Trophoblast cell (in vitro differentiated cells and primary cell): ENCODE measurements around the gene CEP250.

ENCODE experiments used
- DNase-seq, 2 donors: peaks; one replicate each; pipeline ENCODE4 v3.0.0-alpha.2; 2016
- H2AFZ ChIP-seq: 2 replicates; pipeline ENCODE4 v1.6.1; 2013; ENCODE audit warnings: low read length, moderate library complexity, mild to moderate bottlenecking; ENCODE audit not compliant: insufficient read depth, poor library complexity
- H2AK5ac ChIP-seq: 2 replicates; pipeline ENCODE4 v1.6.1; 2013; ENCODE audit warnings: mild to moderate bottlenecking, low read length
- H2BK120ac ChIP-seq: 2 replicates; pipeline ENCODE4 v1.6.1; 2013; ENCODE audit warnings: low read length, mild to moderate bottlenecking, moderate library complexity; ENCODE audit not compliant: insufficient read depth, poor library complexity
- H2BK12ac ChIP-seq: 2 replicates; pipeline ENCODE4 v1.6.1; 2013; ENCODE audit warnings: mild to moderate bottlenecking, low read length, moderate library complexity
- H2BK5ac ChIP-seq: 2 replicates; pipeline ENCODE4 v1.6.1; 2013; ENCODE audit warnings: low read length, low read depth, moderate library complexity, mild to moderate bottlenecking; ENCODE audit not compliant: poor library complexity
- H3K14ac ChIP-seq: 2 replicates; pipeline ENCODE4 v1.6.1; 2013; ENCODE audit warnings: mild to moderate bottlenecking, low read length
- H3K18ac ChIP-seq: 2 replicates; pipeline ENCODE4 v1.6.1; 2013; ENCODE audit warnings: mild to moderate bottlenecking, low read length
- H3K23ac ChIP-seq: 2 replicates; pipeline ENCODE4 v1.6.1; 2013; ENCODE audit warnings: low read length
- H3K27ac ChIP-seq: 2 replicates; pipeline ENCODE4 v1.5.1; 2013; ENCODE audit warnings: low read depth, mild to moderate bottlenecking, inconsistent platforms, low read length, moderate library complexity
- H3K27me3 ChIP-seq: 2 replicates; pipeline ENCODE4 v1.6.1; 2013; ENCODE audit warnings: inconsistent platforms, mild to moderate bottlenecking, low read length, moderate library complexity; ENCODE audit not compliant: insufficient read depth
- H3K36me3 ChIP-seq, 2 experiments: 1 replicate in 1 of 2; 2 replicates in 1 of 2; pipeline ENCODE4 v1.6.1; 2013; ENCODE audit warnings: low read length in 2 of 2, mild to moderate bottlenecking in 2 of 2, moderate library complexity in 1 of 2; ENCODE audit not compliant: insufficient read depth in 2 of 2, control insufficient read depth in 1 of 2
- H3K4ac ChIP-seq: 2 replicates; pipeline ENCODE4 v1.6.1; 2013; ENCODE audit warnings: low read depth, mild to moderate bottlenecking, low read length, moderate library complexity
- H3K4me1 ChIP-seq, 2 experiments: 1 replicate in 1 of 2; 2 replicates in 1 of 2; pipeline ENCODE4 v1.6.1; 2013; ENCODE audit warnings: low read length in 2 of 2, mild to moderate bottlenecking in 2 of 2, moderate library complexity in 1 of 2; ENCODE audit not compliant: insufficient read depth in 2 of 2, control insufficient read depth in 1 of 2
- H3K4me2 ChIP-seq: 2 replicates; pipeline ENCODE4 v1.6.1; 2013; ENCODE audit warnings: inconsistent platforms, mild to moderate bottlenecking, low read length, moderate library complexity
- H3K4me3 ChIP-seq: 2 replicates; pipeline ENCODE4 v1.5.1; 2013; ENCODE audit warnings: mild to moderate bottlenecking, low read depth, low read length, inconsistent platforms
- H3K79me1 ChIP-seq: one replicate; pipeline ENCODE4 v1.6.1; 2013; ENCODE audit warnings: low read length
- H3K79me2 ChIP-seq: 2 replicates; pipeline ENCODE4 v1.6.1; 2013; ENCODE audit warnings: low read length, mild to moderate bottlenecking; ENCODE audit not compliant: control insufficient read depth, insufficient read depth, poor library complexity
- H3K9ac ChIP-seq: 2 replicates; pipeline ENCODE4 v1.6.1; 2013; ENCODE audit warnings: mild to moderate bottlenecking, low read length
- H3K9me3 ChIP-seq: 2 replicates; pipeline ENCODE4 v1.6.1; 2013; ENCODE audit warnings: low read depth, mild to moderate bottlenecking, control low read depth, inconsistent platforms, low read length; ENCODE audit not compliant: insufficient read depth
- H4K12ac ChIP-seq: 2 replicates; pipeline ENCODE4 v1.6.1; 2013; ENCODE audit warnings: low read depth, mild to moderate bottlenecking, low read length, moderate library complexity
- H4K8ac ChIP-seq: 2 replicates; pipeline ENCODE4 v1.6.1; 2013; ENCODE audit warnings: low read depth, mild to moderate bottlenecking, low read length, moderate library complexity
- H4K91ac ChIP-seq: one replicate; pipeline ENCODE4 v1.6.1; 2013; ENCODE audit warnings: low read depth, mild to moderate bottlenecking, low read length, moderate library complexity
- WGBS: extraction: QIAGEN DNeasy Blood & Tissue Kit; methylation state at CpG from one replicate; pipeline ENCODE4 v1.1.7; 2013; ENCODE audit warnings: missing lambda C conversion rate; ENCODE audit not compliant: insufficient read length, insufficient coverage; ENCODE audit errors: extremely low coverage; 5-methylcytosine and 5-hydroxymethylcytosine counted together

CEP250 gene

DNA sequence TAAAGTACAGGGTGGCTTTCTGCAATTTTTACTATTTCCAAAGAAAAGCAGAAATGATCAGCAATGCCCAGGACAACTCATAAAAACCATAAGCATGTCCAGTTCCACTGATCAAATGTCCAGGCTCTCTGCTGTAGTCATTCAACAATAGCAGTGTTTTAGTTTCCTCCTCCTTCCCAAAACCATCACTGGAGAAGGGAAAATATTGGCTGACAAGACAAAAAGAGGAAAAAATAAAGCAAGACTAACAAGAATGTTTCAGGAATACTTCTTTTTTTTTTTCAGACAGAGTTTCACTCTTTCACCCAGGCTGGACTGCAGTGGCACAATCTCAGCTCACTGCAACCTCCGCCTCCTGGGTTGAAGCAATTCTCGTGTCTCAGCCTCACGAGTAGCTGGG, 45.9 kb upstream of the CEP250 start:
- Histone ChIP-seq H3K4me2 (no peak overlapping the region), H3K79me2 (no peaks in the 10 kb centered on the region), H3K9ac (no peak overlapping the region), H3K9me3 (no peaks in the 10 kb centered on the region), H3K23ac (no peak overlapping the region), H4K91ac (no peak overlapping the region), H3K4me3 (no peak overlapping the region), H4K8ac (no peak overlapping the region), H3K27me3 (no peaks in the 10 kb centered on the region), H3K4ac (no peak overlapping the region), H3K14ac (no peak overlapping the region), H3K36me3 (peaks cover 11 to 17% of the 10 kb centered on the region in 2 experiments), H3K18ac (no peak overlapping the region), H3K79me1 (peaks cover 7% of the 10 kb centered on the region), H2AK5ac (no peak overlapping the region), H2BK12ac (no peak overlapping the region), H2BK5ac (no peak overlapping the region), H4K12ac (no peak overlapping the region), H2BK120ac (no peak overlapping the region), H2AFZ (no peak overlapping the region), H3K27ac (no peak overlapping the region), H3K4me1 (peaks cover 0 to 2% of the 10 kb centered on the region in 2 experiments)
- DNase-seq = no peak
- no CpG with 5 or more reads among the region's 3 CpGs for WGBS

DNA sequence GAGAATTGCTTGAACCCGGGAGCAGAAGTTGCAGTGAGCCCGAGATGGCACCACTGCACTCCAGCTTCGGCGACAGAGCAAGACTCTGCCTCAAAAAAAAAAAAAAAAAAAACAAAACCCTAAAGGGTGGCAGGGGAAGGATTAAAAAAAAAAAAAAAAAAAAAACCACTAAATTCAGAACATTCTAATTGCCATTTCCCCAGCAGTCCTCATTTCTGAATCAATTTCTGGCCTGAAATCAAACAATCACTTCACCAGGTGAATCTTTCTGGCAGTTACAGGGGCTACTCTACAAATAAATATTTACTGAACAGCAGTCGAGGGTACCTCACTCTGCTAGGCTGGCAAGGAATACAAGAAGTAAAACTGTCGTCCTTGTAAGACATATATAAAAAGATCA, 44.8 kb upstream of the CEP250 start:
- Histone ChIP-seq H3K79me2 (no peaks in the 10 kb centered on the region), H3K79me1 (peaks cover 7% of the 10 kb centered on the region), H3K9ac (no peak overlapping the region), H3K4me3 (no peak overlapping the region), H3K4me2 (no peak overlapping the region), H3K18ac (no peak overlapping the region), H2BK12ac (no peak overlapping the region), H2BK5ac (no peak overlapping the region), H2BK120ac (no peak overlapping the region), H3K14ac (no peak overlapping the region), H2AFZ (no peak overlapping the region), H3K4me1 (peaks cover 0 to 2% of the 10 kb centered on the region in 2 experiments), H4K12ac (no peak overlapping the region), H3K27me3 (no peaks in the 10 kb centered on the region), H3K4ac (no peak overlapping the region), H4K91ac (no peak overlapping the region), H4K8ac (no peak overlapping the region), H2AK5ac (no peak overlapping the region), H3K23ac (no peak overlapping the region), H3K27ac (no peak overlapping the region), H3K9me3 (no peaks in the 10 kb centered on the region), H3K36me3 (peaks cover 11 to 17% of the 10 kb centered on the region in 2 experiments)
- no CpG with 5 or more reads among the region's 6 CpGs for WGBS
- no peak for DNase-seq

DNA sequence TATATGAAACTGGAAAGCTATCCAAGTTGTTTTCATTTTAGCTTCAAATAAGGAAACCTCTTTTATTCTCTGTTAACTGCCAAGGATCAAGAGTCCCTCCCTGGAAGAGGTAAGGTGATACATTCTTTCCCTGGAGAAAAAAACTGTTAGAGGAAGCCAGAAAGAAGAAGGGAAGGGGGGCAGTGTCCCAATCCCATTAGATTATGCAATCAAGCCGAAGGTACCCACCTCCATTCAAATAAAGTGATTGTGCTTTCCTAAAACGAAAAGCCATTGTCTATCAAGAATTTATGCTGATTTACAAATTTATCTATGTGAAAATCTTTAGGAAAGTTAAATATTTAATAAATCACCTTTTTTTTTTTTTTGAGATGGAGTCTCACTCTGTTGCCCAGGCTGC, 34.1 kb upstream of the CEP250 start:
- H2BK12ac ChIP-seq = no peak overlapping the region
- H4K91ac ChIP-seq = no peak overlapping the region
- H3K27ac ChIP-seq = no peak overlapping the region
- H3K27me3 ChIP-seq = no peaks in the 10 kb centered on the region
- H3K4me2 ChIP-seq = no peak overlapping the region
- no CpG with 5 or more reads among the region's 2 CpGs for WGBS
- no peak overlapping the region for H3K18ac ChIP-seq
- no peak overlapping the region for H3K9ac ChIP-seq
- H3K4me3 ChIP-seq = no peak overlapping the region
- H3K4me1 ChIP-seq = no peaks in the 10 kb centered on the region
- no peak overlapping the region for H2BK120ac ChIP-seq
- no peak overlapping the region for H3K14ac ChIP-seq
- H4K8ac ChIP-seq = no peak overlapping the region
- no peak overlapping the region for H2BK5ac ChIP-seq
- H3K79me1 ChIP-seq = no peaks in the 10 kb centered on the region
- no peak overlapping the region for H2AFZ ChIP-seq
- H3K4ac ChIP-seq = no peak overlapping the region
- H3K79me2 ChIP-seq = no peaks in the 10 kb centered on the region
- no peak overlapping the region for H4K12ac ChIP-seq
- H3K36me3 ChIP-seq = no peaks in the 10 kb centered on the region
- H3K9me3 ChIP-seq = no peaks in the 10 kb centered on the region
- no peak overlapping the region for H2AK5ac ChIP-seq
- DNase-seq = no peak
- no peak overlapping the region for H3K23ac ChIP-seq

DNA sequence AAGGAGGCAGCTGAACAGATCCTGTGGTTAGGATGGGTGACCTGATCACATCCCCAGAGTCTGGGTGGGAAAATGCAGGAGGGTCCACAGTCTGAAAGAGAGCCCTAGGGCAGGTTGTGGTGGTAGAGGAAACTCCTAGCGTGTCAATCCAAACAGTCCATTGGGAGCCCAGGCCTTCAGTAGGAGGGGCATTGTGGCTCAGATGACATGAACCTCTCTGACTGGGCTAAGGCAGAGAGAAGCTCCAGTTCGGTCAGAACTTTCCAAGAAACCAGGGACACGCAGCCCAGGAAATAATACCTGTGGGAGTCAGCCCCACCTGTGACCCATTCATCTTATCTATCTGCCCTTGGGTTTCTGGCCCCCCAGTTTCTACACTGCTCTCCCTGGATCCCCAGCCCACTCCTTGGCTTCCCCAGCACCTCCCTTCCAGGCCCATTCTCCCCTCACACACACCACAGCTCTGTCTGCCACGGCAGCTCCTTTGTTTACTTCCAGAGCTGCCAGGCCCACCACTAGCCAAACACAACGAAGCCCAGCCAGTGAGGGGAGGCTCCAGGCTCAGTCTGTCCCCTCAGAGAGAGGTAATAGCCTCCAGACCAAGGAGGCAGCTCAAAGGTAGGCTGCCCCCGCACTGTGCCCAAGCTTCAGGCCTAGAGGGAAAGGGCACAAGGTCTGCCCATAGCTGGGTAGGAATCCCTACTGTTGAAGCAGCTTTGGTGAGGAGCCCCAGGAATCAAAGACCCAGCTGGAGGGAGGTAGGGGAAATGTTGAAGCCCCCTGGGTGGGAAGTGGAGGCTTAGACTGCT, 23.6 kb upstream of the CEP250 start:
- no peak overlapping the region for H3K4me3 ChIP-seq
- no peaks in the 10 kb centered on the region for H3K36me3 ChIP-seq
- peak overlapping the region; percentile 42 for H4K91ac ChIP-seq
- H3K4me2 ChIP-seq = no peak overlapping the region
- WGBS = no CpG with 5 or more reads among the region's 6 CpGs
- H3K23ac ChIP-seq = no peak overlapping the region
- no peak overlapping the region for H3K14ac ChIP-seq
- H4K8ac ChIP-seq = peak overlapping the region; percentile 79
- H3K27me3 ChIP-seq = no peaks in the 10 kb centered on the region
- H2BK120ac ChIP-seq = peak overlapping the region; percentile 36
- H3K4me1 ChIP-seq = peaks cover 11 to 19% of the 10 kb centered on the region in 2 experiments
- no peaks in the 10 kb centered on the region for H3K79me2 ChIP-seq
- H2AFZ ChIP-seq = peak overlapping the region; percentile 71
- H3K18ac ChIP-seq = no peak overlapping the region
- H2BK5ac ChIP-seq = no peak overlapping the region
- peaks cover 8% of the 10 kb centered on the region for H3K79me1 ChIP-seq
- peaks cover 1% of the 10 kb centered on the region for H3K9me3 ChIP-seq
- no peak for DNase-seq
- H2AK5ac ChIP-seq = peak overlapping the region; percentile 26
- H3K4ac ChIP-seq = no peak overlapping the region
- H2BK12ac ChIP-seq = peak overlapping the region; percentile 32
- H3K9ac ChIP-seq = no peak overlapping the region
- H4K12ac ChIP-seq = no peak overlapping the region
- no peak overlapping the region for H3K27ac ChIP-seq
